Measurements from ENCODE around the gene DSCAML1.

GRCh38 chr11:117601006-117601708 lies 195.9 kb downstream of the DSCAML1 start:
- TF ChIP-seq POLR2AphosphoS5 (IDR thresholded peaks at IDR 0.05; ENCODE audit: low read depth, low read length) (no peak), POLR2A (IDR thresholded peaks at IDR 0.05; ENCODE audit: low read depth, low read length) (no peak), PAX5 (IDR thresholded peaks at IDR 0.05; ENCODE audit: insufficient read depth, low read length, severe bottlenecking) (no peak)

All from GM12891 (cell line).